Hepatocyte (in vitro differentiated cells): ENCODE measurements around the gene MYLK2. TPM values are rescaled to one million over a fixed set of nuclear protein-coding genes. Genes with fewer than 3 reads are reported as not detected.

Experiments used
- DNase-seq: peaks from one replicate; pipeline ENCODE4 v3.0.0-alpha.2; 2016; ENCODE audit warnings: low spot score
- H2AFZ ChIP-seq: fragments of 200-600 bp; sonication (generic); 2 replicates; pipeline ENCODE4 v1.6.0; 2016; ENCODE audit warnings: antibody characterized with exemption, mild to moderate bottlenecking
- H3K27ac ChIP-seq: fragments of 200-600 bp; sonication (generic); 2 replicates; pipeline ENCODE4 v1.5.1; 2016; ENCODE audit warnings: mild to moderate bottlenecking
- H3K27me3 ChIP-seq: fragments of 200-600 bp; sonication (generic); 2 replicates; pipeline ENCODE4 v1.6.1; 2016
- H3K36me3 ChIP-seq: fragments of 200-600 bp; sonication (generic); replicated peaks from 2 replicates; pipeline ENCODE4 v1.5.1; 2016; ENCODE audit warnings: low read depth; ENCODE audit not compliant: insufficient read depth
- H3K4me1 ChIP-seq: fragments of 200-600 bp; sonication (generic); 2 replicates; pipeline ENCODE4 v1.5.1; 2016; ENCODE audit warnings: mild to moderate bottlenecking, moderate library complexity; ENCODE audit not compliant: insufficient read depth
- H3K4me2 ChIP-seq: fragments of 200-600 bp; sonication (generic); 2 replicates; pipeline ENCODE4 v1.6.0; 2016
- H3K4me3 ChIP-seq: fragments of 200-600 bp; sonication (generic); 2 replicates; pipeline ENCODE4 v1.5.1; 2016; ENCODE audit warnings: mild to moderate bottlenecking
- H3K79me2 ChIP-seq: fragments of 200-600 bp; sonication (generic); 2 replicates; pipeline ENCODE4 v1.6.0; 2017; ENCODE audit warnings: mild to moderate bottlenecking
- H3K9me2 ChIP-seq: fragments of 200-600 bp; sonication (generic); replicated peaks from 2 replicates; pipeline ENCODE4 v1.6.0; 2017; ENCODE audit warnings: mild to moderate bottlenecking; ENCODE audit not compliant: insufficient read depth
- H3K9me3 ChIP-seq: fragments of 200-600 bp; sonication (generic); 2 replicates; pipeline ENCODE4 v1.5.1; 2016; ENCODE audit warnings: low read depth, mild to moderate bottlenecking
- H4K20me1 ChIP-seq: fragments of 200-600 bp; sonication (generic); 2 replicates; pipeline ENCODE4 v1.6.0; 2016; ENCODE audit warnings: mild to moderate bottlenecking; ENCODE audit not compliant: insufficient read depth, poor library complexity, severe bottlenecking
- CTCF ChIP-seq: fragments of 200-600 bp; sonication (generic); IDR thresholded peaks from 2 replicates; pipeline ENCODE4 v1.5.1; 2016; ENCODE audit warnings: antibody characterized with exemption, mild to moderate bottlenecking; ENCODE audit not compliant: poor library complexity
- EZH2 ChIP-seq: fragments of 200-600 bp; sonication (generic); IDR thresholded peaks from 2 replicates; pipeline ENCODE4 v1.6.1; 2016; ENCODE audit warnings: antibody characterized with exemption, mild to moderate bottlenecking, borderline replicate concordance
- EZH2phosphoT487 ChIP-seq: fragments of 200-600 bp; sonication (generic); IDR thresholded peaks from one replicate; pipeline ENCODE4 v1.6.1; 2018; ENCODE audit warnings: antibody characterized with exemption, mild to moderate bottlenecking, low read depth, moderate library complexity; ENCODE audit not compliant: unreplicated experiment, severe bottlenecking
- WGBS: methylation state at CpG from one replicate; pipeline ENCODE4 v1.1.6; 2016; ENCODE audit warnings: low lambda C conversion rate; ENCODE audit errors: missing lambda C conversion rate; 5-methylcytosine and 5-hydroxymethylcytosine counted together
- polyA plus RNA-seq: library from polyadenylated mRNA; unstranded; fragments of >200 nt; fragmentation: Nextera tagmentation; extraction: Ambion mirVana; gene quantifications from 2 replicates; pipeline ENCODE4 v1.2.1, GENCODE V29; 2016
- total RNA-seq: library from RNA; depleted of rRNA; stranded (reverse); fragments of >200 nt; gene quantifications from 2 replicates; pipeline ENCODE4 v1.2.3, GENCODE V29; 2014

Gene MYLK2
- total and polyA plus RNA-seq, 2 experiments from 2014 or later = 0.33 TPM; not detected in 1

- WGBS = 42% methylated on average over 45 of the region's 45 CpGs
- no peaks in the 10 kb centered on the region for H4K20me1 ChIP-seq
- H2AFZ ChIP-seq = no peak overlapping the region
- H3K9me3 ChIP-seq = no peaks in the 10 kb centered on the region
- peaks cover 11% of the 10 kb centered on the region for H3K4me1 ChIP-seq
- H3K9me2 ChIP-seq = no peaks in the 10 kb centered on the region
- H3K4me2 ChIP-seq = no peak overlapping the region
- TF ChIP-seq EZH2phosphoT487 (no peak), CTCF (no peak), EZH2 (no peak)
- H3K27me3 ChIP-seq = peaks cover 42% of the 10 kb centered on the region
- H3K4me3 ChIP-seq = no peak overlapping the region
- H3K27ac ChIP-seq = no peak overlapping the region
- H3K36me3 ChIP-seq = no peaks in the 10 kb centered on the region
- no peak for DNase-seq
- H3K79me2 ChIP-seq = no peaks in the 10 kb centered on the region
Measured at GRCh38 chr20:31849306-31849930, 30.3 kb downstream of the MYLK2 start.

DNA sequence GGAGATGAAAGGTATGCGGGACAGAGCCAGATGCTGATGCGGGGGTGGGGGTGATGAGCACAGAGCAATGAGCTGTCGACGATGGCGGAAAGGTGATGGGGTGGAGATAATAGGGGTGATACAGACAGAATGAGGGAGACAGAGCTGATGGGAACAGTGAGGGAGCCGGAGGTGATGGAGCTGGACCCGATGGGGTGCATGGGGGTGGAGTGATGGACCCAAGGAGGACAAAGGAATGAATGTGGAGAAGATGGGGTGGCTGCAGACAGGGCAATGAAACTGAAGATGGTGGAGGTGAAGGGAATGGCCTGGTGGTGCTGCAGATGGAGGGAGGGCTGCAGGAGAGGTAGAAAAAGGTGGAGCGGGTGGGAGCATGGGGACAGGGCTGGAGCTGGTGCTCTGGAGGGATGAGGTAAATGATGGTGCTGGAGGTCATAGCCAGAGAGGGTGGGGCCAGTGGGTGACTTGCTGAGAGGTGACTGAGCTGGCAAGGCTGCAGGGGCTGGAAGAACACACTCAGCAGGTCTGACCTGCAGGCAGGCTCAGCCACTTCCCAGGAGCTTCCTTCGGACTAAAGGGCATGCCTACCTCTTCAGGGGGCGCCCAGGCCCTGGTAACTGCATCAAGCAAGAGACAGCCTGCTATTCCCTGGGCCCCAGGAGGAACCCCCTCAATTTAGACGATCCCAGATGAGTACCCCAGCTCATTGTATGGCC lies 32.2 kb downstream of the MYLK2 start:
- TF ChIP-seq CTCF (no peak), EZH2 (no peak), EZH2phosphoT487 (no peak)
- H3K9me2 ChIP-seq = no peaks in the 10 kb centered on the region
- H4K20me1 ChIP-seq = no peaks in the 10 kb centered on the region
- no peak overlapping the region for H3K27ac ChIP-seq
- no peaks in the 10 kb centered on the region for H3K9me3 ChIP-seq
- no peaks in the 10 kb centered on the region for H3K79me2 ChIP-seq
- H3K27me3 ChIP-seq = peaks cover 62% of the 10 kb centered on the region
- H3K4me3 ChIP-seq = no peak overlapping the region
- no peaks in the 10 kb centered on the region for H3K4me1 ChIP-seq
- H2AFZ ChIP-seq = no peak overlapping the region
- no peak overlapping the region for H3K4me2 ChIP-seq
- 70% methylated on average over 11 of the region's 11 CpGs for WGBS
- no peaks in the 10 kb centered on the region for H3K36me3 ChIP-seq
- DNase-seq = no peak

DNA sequence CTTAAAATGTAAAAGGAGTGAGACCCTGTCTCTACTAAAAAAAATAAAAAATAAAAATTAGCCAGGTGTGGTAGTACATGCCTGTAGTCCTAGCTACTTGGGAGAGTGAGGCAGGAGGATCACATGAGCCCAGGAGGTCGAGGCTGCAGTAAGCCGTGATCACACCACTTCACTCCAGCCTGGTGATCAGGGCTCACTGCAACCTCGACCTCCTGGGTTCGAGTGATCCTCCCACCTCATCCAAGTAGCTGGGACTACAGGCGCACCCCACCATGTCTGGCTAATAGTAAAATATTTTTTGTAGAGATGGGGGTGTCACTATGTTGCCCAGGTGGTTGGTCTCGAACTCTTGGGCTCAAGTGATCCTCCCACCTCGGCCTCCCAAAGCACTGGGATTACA lies 34.3 kb downstream of the MYLK2 start:
- TF ChIP-seq CTCF (no peak), EZH2phosphoT487 (no peak), EZH2 (no peak)
- no peak overlapping the region for H3K4me2 ChIP-seq
- H3K36me3 ChIP-seq = no peaks in the 10 kb centered on the region
- no peaks in the 10 kb centered on the region for H3K9me3 ChIP-seq
- DNase-seq = no peak
- H4K20me1 ChIP-seq = no peaks in the 10 kb centered on the region
- H3K79me2 ChIP-seq = no peaks in the 10 kb centered on the region
- 86% methylated on average over 7 of the region's 7 CpGs for WGBS
- no peak overlapping the region for H3K27ac ChIP-seq
- no peak overlapping the region for H3K4me3 ChIP-seq
- H3K4me1 ChIP-seq = no peaks in the 10 kb centered on the region
- H3K9me2 ChIP-seq = no peaks in the 10 kb centered on the region
- no peak overlapping the region for H2AFZ ChIP-seq
- peaks cover 65% of the 10 kb centered on the region for H3K27me3 ChIP-seq
